GM12878 (cell line): ENCODE data around the gene CAMK1. TPM values are rescaled to one million over a fixed set of nuclear protein-coding genes. Genes with fewer than 3 reads are reported as not detected.

Experiments
- ATAC-seq: fragments of 200-7000 bp; cut with Tn5 transposase; 3 replicates; pipeline ENCODE4 v1.9.1; 2020; ENCODE audit warnings: mild to moderate bottlenecking, moderate library complexity
- BruUV-seq: library from RNA; stranded (reverse); fragments of 400-500 nt; replicated peaks from 2 replicates; lab custom pipeline; 2021; lab: Mats Ljungman, UMichigan
- CTCF ChIA-PET: fragments of 300-600 bp; sonication (Branson Sonifier 250); formaldehyde crosslinking; extraction: SDS; loops from one replicate; lab custom pipeline; 2021; ENCODE audit warnings: inconsistent platforms; lab: Yijun Ruan, JAX
- POLR2A ChIA-PET: fragments of 350-600 bp; formaldehyde crosslinking; extraction: SDS; loops from one replicate; lab custom pipeline; 2021; ENCODE audit warnings: inconsistent platforms; lab: Charles Lee
- RAD21 ChIA-PET: fragments of 300-600 bp; sonication (Branson Sonifier 250); formaldehyde crosslinking; loops from one replicate; lab custom pipeline; 2023; ENCODE audit warnings: antibody characterized with exemption; ENCODE audit not compliant: unreplicated experiment; lab: Charles Lee
- SMC1A ChIA-PET: fragments of 300-600 bp; sonication (Branson Sonifier 250); formaldehyde crosslinking; loops from one replicate; lab custom pipeline; 2023; ENCODE audit not compliant: unreplicated experiment, uncharacterized antibody; lab: Charles Lee
- DNase-seq: peaks from one replicate; pipeline ENCODE4 v3.0.0-alpha.2; 2011; ENCODE audit warnings: low read depth, low spot score
- FAIRE-seq: peaks from 3 replicates; lab custom pipeline; 2011; peaks lifted over from hg19 to GRCh38; lab: Jason Lieb, UNC
- H2AFZ ChIP-seq: 2 replicates; pipeline ENCODE4 v1.6.0; 2011; ENCODE audit warnings: low read depth, low read length, control low read depth; ENCODE audit not compliant: control insufficient read depth
- H3K27ac ChIP-seq: 2 replicates; pipeline ENCODE4 v1.5.1; 2011; ENCODE audit warnings: control low read depth; ENCODE audit not compliant: control insufficient read depth, insufficient read depth
- H3K27me3 ChIP-seq, 2 experiments: replicated peaks in 1 of 2; 2 replicates each; pipeline versions ENCODE4 v1.6.0 to v1.6.1; 2011; ENCODE audit warnings: low read length in 1 of 2; ENCODE audit not compliant: control insufficient read depth in 2 of 2, insufficient read depth in 2 of 2
- H3K36me3 ChIP-seq, 2 experiments: 2 replicates each; pipeline ENCODE4 v1.5.1; 2011; ENCODE audit warnings: low read length in 1 of 2; ENCODE audit not compliant: control insufficient read depth in 2 of 2, insufficient read depth in 2 of 2
- H3K4me1 ChIP-seq: 2 replicates; pipeline ENCODE4 v1.6.1; 2011; ENCODE audit warnings: mild to moderate bottlenecking, low read length, moderate library complexity, mixed read lengths; ENCODE audit not compliant: control insufficient read depth, insufficient read depth
- H3K4me2 ChIP-seq: 2 replicates; pipeline ENCODE4 v1.6.0; 2011; ENCODE audit warnings: control low read depth; ENCODE audit not compliant: control insufficient read depth, insufficient read depth
- H3K4me3 ChIP-seq: fragments of 200-600 bp; sonication (generic); 2 replicates; pipeline ENCODE4 v1.5.1; 2016
- H3K79me2 ChIP-seq: 2 replicates; pipeline ENCODE4 v1.6.0; 2011; ENCODE audit warnings: low read length; ENCODE audit not compliant: control insufficient read depth, insufficient read depth
- H3K9ac ChIP-seq: 2 replicates; pipeline ENCODE4 v1.8.0; 2011; ENCODE audit warnings: low read length, control low read depth, mixed read lengths; ENCODE audit not compliant: control insufficient read depth, insufficient read depth
- H3K9me3 ChIP-seq: replicated peaks from 3 replicates; pipeline ENCODE4 v1.5.1; 2011; ENCODE audit warnings: mild to moderate bottlenecking, low read length; ENCODE audit not compliant: control insufficient read depth, insufficient read depth
- H4K20me1 ChIP-seq: 2 replicates; pipeline ENCODE4 v1.6.0; 2011; ENCODE audit not compliant: control insufficient read depth, insufficient read depth
- CBX5 ChIP-seq: sonication (generic); IDR thresholded peaks from 2 replicates; pipeline ENCODE4 v1.6.1; 2016; ENCODE audit warnings: low read depth, moderate library complexity, mild to moderate bottlenecking, inconsistent platforms
- CHD2 ChIP-seq: IDR thresholded peaks from 2 replicates; pipeline ENCODE4 v1.6.1; 2011; ENCODE audit warnings: low read depth, low read length, improper control_type of control experiment, borderline replicate concordance
- CTCF ChIP-seq, 3 experiments: IDR thresholded peaks in 2 of 3; conservative IDR thresholded peaks in 1 of 3; 2 replicates each; pipeline ENCODE4 v1.5.1; 2011; ENCODE audit warnings: low read depth in 3 of 3, low read length in 3 of 3, mild to moderate bottlenecking in 3 of 3, control low read depth in 2 of 3, moderate library complexity in 2 of 3, inconsistent platforms in 1 of 3, mixed read lengths in 1 of 3; ENCODE audit not compliant: control insufficient read depth in 2 of 3, insufficient read depth in 1 of 3; ENCODE audit errors: extremely low read depth in 1 of 3
- NFXL1 ChIP-seq: fragments of 450-650 bp; IDR thresholded peaks from 2 replicates; pipeline ENCODE4 v1.6.1; 2017; ENCODE audit warnings: antibody characterized with exemption, mild to moderate bottlenecking, borderline replicate concordance
- NR2F1 ChIP-seq: fragments of 450-650 bp; conservative IDR thresholded peaks from 2 replicates; pipeline ENCODE4 v1.6.1; 2017; ENCODE audit warnings: mild to moderate bottlenecking
- SREBF1 ChIP-seq: IDR thresholded peaks from 2 replicates; pipeline ENCODE4 v1.6.1; 2012; ENCODE audit warnings: mild to moderate bottlenecking, low read length
- YBX1 ChIP-seq: fragments of 450-650 bp; IDR thresholded peaks from 2 replicates; pipeline ENCODE4 v1.6.1; 2016; ENCODE audit warnings: antibody characterized with exemption
- ZBED1 ChIP-seq: IDR thresholded peaks from 2 replicates; pipeline ENCODE4 v1.6.1; 2016; ENCODE audit warnings: borderline replicate concordance
- WGBS: methylation state at CpG from one replicate; pipeline ENCODE4 v1.1.6; 2016; ENCODE audit warnings: low lambda C conversion rate; ENCODE audit not compliant: insufficient replicate concordance, insufficient coverage; ENCODE audit errors: missing lambda C conversion rate; 5-methylcytosine and 5-hydroxymethylcytosine counted together
- in situ Hi-C: fragments of 300-500 bp; cut with MboI; formaldehyde crosslinking; loops from 9 replicates; pipeline ENCODE4 v1.14.3; 2018; ENCODE audit warnings: mixed read lengths
- intact Hi-C: fragments of 100-400 bp; cut with micrococcal nuclease; formaldehyde crosslinking; loops from one replicate; pipeline ENCODE4 v1.14.2; 2022; ENCODE audit not compliant: unreplicated experiment
- polyA plus RNA-seq, 11 experiments: library from polyadenylated mRNA; depleted of rRNA in 4 of 11; unstranded in 6 of 11; stranded (reverse) in 5 of 11; fragments of >200 nt; fragmentation: Nextera tagmentation in 4 of 11; fragmentation: Illumina TruSeq in 1 of 11; extraction: Ambion mirVana in 4 of 11; extraction: Trizol in 1 of 11; gene quantifications; 1 replicate in 1 of 11; 2 replicates in 10 of 11; pipeline versions ENCODE4 v1.2.1 to v1.2.3, GENCODE V29; 2011 to 2016; ENCODE audit warnings: inconsistent platforms in 2 of 11, missing spikeins in 2 of 11, low read depth in 1 of 11
- total RNA-seq, 4 experiments: library from RNA; depleted of rRNA in 3 of 4; stranded (reverse); fragments of >200 nt in 3 of 4; fragmentation: Illumina TruSeq in 1 of 4; extraction: Trizol in 1 of 4; gene quantifications; 2 replicates each; pipeline versions ENCODE4 v1.2.1 to v1.2.3, GENCODE V29; 2013 to 2021

The CAMK1 gene
- total and polyA plus RNA-seq, 10 of the 15 experiments (the other 5 are each of a cell fraction or from before 2014, with no cell fraction given) = 0.24 to 2.1 (median 0.51) TPM; not detected in 2

GRCh38 chr3:9754678-9755077 is 15.1 kb downstream of the CAMK1 start:
- H3K4me1 ChIP-seq = peaks cover 21% of the 10 kb centered on the region
- no peak overlapping the region for H3K4me3 ChIP-seq
- in situ Hi-C loops (no loop called here), intact Hi-C loops (no loop called here)
- SMC1A ChIA-PET = no interaction called here
- POLR2A ChIA-PET = interaction anchor here (0.9 kb wide), 1 partner anchor 42 kb away, joined by 3 read pairs; no protein-coding TSS in a partner anchor
- peaks cover 15% of the 10 kb centered on the region for H3K79me2 ChIP-seq
- WGBS = 98% methylated on average over 8 of the region's 8 CpGs
- DNase-seq (no peak), ATAC-seq (no peak), FAIRE-seq (no peak)
- no peak overlapping the region for H3K27ac ChIP-seq
- no TSS peak for BruUV-seq
- RAD21 ChIA-PET = no interaction called here
- CTCF ChIA-PET = no interaction called here
- H2AFZ ChIP-seq = no peak overlapping the region
- no peaks in the 10 kb centered on the region for H4K20me1 ChIP-seq
- peaks cover 2 to 9% of the 10 kb centered on the region in 2 experiments; a peak in 3 of 4 replicates for H3K36me3 ChIP-seq
- H3K9ac ChIP-seq = no peak overlapping the region
- H3K4me2 ChIP-seq = no peak overlapping the region
- H3K27me3 ChIP-seq = no peaks in the 10 kb centered on the region
- TF ChIP-seq SREBF1 (no peak), NFXL1 (no peak), CBX5 (no peak), CHD2 (no peak), NR2F1 (no peak), CTCF (IDR thresholded peaks at IDR 0.05 in 2 of 3, conservative IDR thresholded peaks at IDR 0.05 in 1 of 3; ENCODE audit: control insufficient read depth in 2 of 3, extremely low read depth in 1 of 3, insufficient read depth in 1 of 3, low read depth in 3 of 3, low read length in 3 of 3) (no peak), ZBED1 (no peak), YBX1 (no peak)
- H3K9me3 ChIP-seq = no peaks in the 10 kb centered on the region
